Astrocyte (in vitro differentiated cells and primary cell): ENCODE data around the gene DPEP3.

Source experiments
- CTCF ChIP-seq: IDR thresholded peaks from 2 replicates; pipeline ENCODE4 v1.5.1; 2011; ENCODE audit warnings: low read depth, mild to moderate bottlenecking, inconsistent platforms, low read length, moderate library complexity; ENCODE audit not compliant: insufficient read depth
- EZH2 ChIP-seq: IDR thresholded peaks from 2 replicates; pipeline ENCODE4 v1.6.1; 2012; ENCODE audit warnings: mild to moderate bottlenecking, low read length, inconsistent platforms; ENCODE audit not compliant: insufficient read depth

- no peak for TF ChIP-seq CTCF
- no peak for TF ChIP-seq EZH2
Measured at GRCh38 chr16:67968400-67969253, 11.7 kb downstream of the DPEP3 start, which contains the start of gene SLC12A4.
